ENCODE data around the gene PCDHGC3. TPM values are rescaled to one million over a fixed set of nuclear protein-coding genes. Genes with fewer than 3 reads are reported as not detected.

The PCDHGC3 gene
- total and polyA plus RNA-seq, 2 of the 4 experiments (the other 2 are of a cell fraction): 21.1 to 72.1 TPM

- dilution Hi-C loops (cut with HindIII; ENCODE audit: low sequenced_read_pairs, unreplicated experiment): no loop called here
- Histone ChIP-seq H3K9ac (ENCODE audit: low read depth, low read length) (peak overlapping the region; percentile 60), H4K8ac (ENCODE audit: low read depth in 2 of 2, low read length in 2 of 2) (peak overlapping the region; percentile 79 to 91), H3K9me3 (ENCODE audit: control insufficient read depth, insufficient read depth, low read length) (no peaks in the 10 kb centered on the region), H2BK120ac (ENCODE audit: low read depth, low read length) (peak overlapping the region; percentile 86), H2BK20ac (ENCODE audit: low read depth, low read length) (peak overlapping the region; percentile 81), H2AK5ac (ENCODE audit: low read depth, low read length) (peak overlapping the region; percentile 100), H2BK15ac (ENCODE audit: low read depth, low read length) (peak overlapping the region; percentile 82; the same call in 2 of the 3 replicates), H2AK9ac (replicated peaks; ENCODE audit: low read depth, low read length, poor library complexity) (peak overlapping the region; percentile 90), H3K56ac (ENCODE audit: extremely low read depth, insufficient read depth, low read length) (peak overlapping the region; percentile 57), H3K4me3 (ENCODE audit: insufficient read depth, low read depth, low read length) (peak overlapping the region; percentile 41), H4K20me1 (ENCODE audit: insufficient read depth, low read length) (peaks cover 6% of the 10 kb centered on the region), H3K4me1 (ENCODE audit: control insufficient read depth, insufficient read depth, low read length) (peaks cover 57% of the 10 kb centered on the region), H3K27me3 (ENCODE audit: control insufficient read depth, insufficient read depth, low read length) (no peaks in the 10 kb centered on the region), H3K36me3 (ENCODE audit: control insufficient read depth, insufficient read depth, low read length) (peaks cover 26% of the 10 kb centered on the region), H3K4ac (ENCODE audit: low read depth, low read length) (peak overlapping the region; percentile 96), H3K14ac (replicated peaks; ENCODE audit: low read depth, low read length) (peak overlapping the region; percentile 88), H3K27ac (ENCODE audit: insufficient read depth, low read length) (peak overlapping the region; percentile 84), H3K18ac (ENCODE audit: low read depth, low read length) (peak overlapping the region; percentile 70), H3K9me1 (ENCODE audit: insufficient read depth, low read length) (peaks cover 39% of the 10 kb centered on the region), H2BK5ac (ENCODE audit: low read depth, low read length, poor library complexity, severe bottlenecking) (peak overlapping the region; percentile 72), H3K4me2 (ENCODE audit: low read depth, low read length) (peak overlapping the region; percentile 86), H3K23ac (ENCODE audit: low read depth, low read length) (peak overlapping the region; percentile 99), H4K91ac (ENCODE audit: insufficient read depth, low read depth, low read length) (peak overlapping the region; percentile 88), H4K5ac (ENCODE audit: low read depth, low read length) (peak overlapping the region; percentile 86), H2AFZ (replicated peaks; ENCODE audit: low read length, poor library complexity) (peak overlapping the region; percentile 82), H3K79me1 (ENCODE audit: low read depth in 1 of 2, low read length in 2 of 2) (peaks cover 6 to 56% of the 10 kb centered on the region in 2 experiments)
- in situ Hi-C loops (cut with MboI; ENCODE audit: low sequenced_read_pairs): no loop called here
- TF ChIP-seq POLR2A (IDR thresholded peaks at IDR 0.05; ENCODE audit: low read depth, low read length) (0 out of 2 replicates have a peak, but pooled peaks have one; percentile 11), MAZ (IDR thresholded peaks at IDR 0.05; ENCODE audit: borderline replicate concordance, low read depth, low read length) (no peak), RFX5 (IDR thresholded peaks at IDR 0.05; ENCODE audit: low read depth, low read length) (no peak; the same call in 1 of the 2 replicates), NFE2L2 (IDR thresholded peaks at IDR 0.05; ENCODE audit: low read depth, low read length) (peak; percentile 59; the same call in 1 of the 2 replicates), RCOR1 (IDR thresholded peaks at IDR 0.05; ENCODE audit: insufficient replicate concordance, low read length) (no peak), CEBPB (IDR thresholded peaks at IDR 0.05; ENCODE audit: low read depth, low read length) (peak; percentile 64), BHLHE40 (IDR thresholded peaks at IDR 0.05; ENCODE audit: low read depth, low read length) (peak; percentile 50), SMC3 (IDR thresholded peaks at IDR 0.05; ENCODE audit: low read depth, low read length) (no peak), CTCF (conservative IDR thresholded peaks at IDR 0.05; ENCODE audit: low read depth, low read length) (no peak)
- DNase-seq (peak; percentile 59), ATAC-seq (ENCODE audit: low read depth) (no peak)
- no TSS peak for BruUV-seq (replicated peaks)
- CTCF ChIA-PET: interaction anchor here (0.6 to 2.7 kb wide), 9 partner anchors 9 to 100 kb away, joined by 3 to 16 read pairs (median 4); partner anchors contain the start of genes PCDHGA10, PCDHGA11 and PCDHGC5
- 7% methylated on average over 6 of the region's 43 CpGs; no CpG with 5 or more reads in 1 of the 2 experiments for WGBS, 2 experiments (ENCODE audit: extremely low coverage in 2 of 2, insufficient read length in 1 of 2)
- intact Hi-C loops (cut with micrococcal nuclease): loop anchor here (2.0 kb wide), 1 partner anchor 82 kb away; the partner anchor contains the start of gene PCDHGA12
- POLR2A ChIA-PET (ENCODE audit: unreplicated experiment): no interaction called here
Observed at GRCh38 chr5:141512911-141513626, 37.3 kb downstream of the PCDHGC3 start.

All from IMR-90 (cell line).